ENCODE data around the gene DCTD. TPM values are rescaled to one million over a fixed set of nuclear protein-coding genes. Genes with fewer than 3 reads are reported as not detected.

DCTD gene
- total and polyA plus RNA-seq, 2 of the 13 experiments (the other 11 are each of a cell fraction or from before 2014, with no cell fraction given) = 85.1 to 95.3 TPM

GRCh38 chr4:182885738-182886077 is 31.5 kb downstream of the DCTD start:
- peaks cover 23% of the 10 kb centered on the region for H3K4me1 ChIP-seq (ENCODE audit: insufficient read depth, low read length)
- WGBS (ENCODE audit: low lambda C conversion rate) = 98% methylated on average over 3 of the region's 3 CpGs
- no peaks in the 10 kb centered on the region for H3K27me3 ChIP-seq (ENCODE audit: control insufficient read depth in 1 of 2, insufficient read depth in 2 of 2, low read length in 2 of 2)
- no peak overlapping the region for H3K27ac ChIP-seq (ENCODE audit: extremely low read length, insufficient read depth, low read length)
- in situ Hi-C loops (cut with HindIII; ENCODE audit: extremely low pct_ligation_motif_present, low pct_unique_long_range_greater_than_20kb) = no loop called here
- POLR2A ChIA-PET = no interaction called here
- TF ChIP-seq, protein P1, sequence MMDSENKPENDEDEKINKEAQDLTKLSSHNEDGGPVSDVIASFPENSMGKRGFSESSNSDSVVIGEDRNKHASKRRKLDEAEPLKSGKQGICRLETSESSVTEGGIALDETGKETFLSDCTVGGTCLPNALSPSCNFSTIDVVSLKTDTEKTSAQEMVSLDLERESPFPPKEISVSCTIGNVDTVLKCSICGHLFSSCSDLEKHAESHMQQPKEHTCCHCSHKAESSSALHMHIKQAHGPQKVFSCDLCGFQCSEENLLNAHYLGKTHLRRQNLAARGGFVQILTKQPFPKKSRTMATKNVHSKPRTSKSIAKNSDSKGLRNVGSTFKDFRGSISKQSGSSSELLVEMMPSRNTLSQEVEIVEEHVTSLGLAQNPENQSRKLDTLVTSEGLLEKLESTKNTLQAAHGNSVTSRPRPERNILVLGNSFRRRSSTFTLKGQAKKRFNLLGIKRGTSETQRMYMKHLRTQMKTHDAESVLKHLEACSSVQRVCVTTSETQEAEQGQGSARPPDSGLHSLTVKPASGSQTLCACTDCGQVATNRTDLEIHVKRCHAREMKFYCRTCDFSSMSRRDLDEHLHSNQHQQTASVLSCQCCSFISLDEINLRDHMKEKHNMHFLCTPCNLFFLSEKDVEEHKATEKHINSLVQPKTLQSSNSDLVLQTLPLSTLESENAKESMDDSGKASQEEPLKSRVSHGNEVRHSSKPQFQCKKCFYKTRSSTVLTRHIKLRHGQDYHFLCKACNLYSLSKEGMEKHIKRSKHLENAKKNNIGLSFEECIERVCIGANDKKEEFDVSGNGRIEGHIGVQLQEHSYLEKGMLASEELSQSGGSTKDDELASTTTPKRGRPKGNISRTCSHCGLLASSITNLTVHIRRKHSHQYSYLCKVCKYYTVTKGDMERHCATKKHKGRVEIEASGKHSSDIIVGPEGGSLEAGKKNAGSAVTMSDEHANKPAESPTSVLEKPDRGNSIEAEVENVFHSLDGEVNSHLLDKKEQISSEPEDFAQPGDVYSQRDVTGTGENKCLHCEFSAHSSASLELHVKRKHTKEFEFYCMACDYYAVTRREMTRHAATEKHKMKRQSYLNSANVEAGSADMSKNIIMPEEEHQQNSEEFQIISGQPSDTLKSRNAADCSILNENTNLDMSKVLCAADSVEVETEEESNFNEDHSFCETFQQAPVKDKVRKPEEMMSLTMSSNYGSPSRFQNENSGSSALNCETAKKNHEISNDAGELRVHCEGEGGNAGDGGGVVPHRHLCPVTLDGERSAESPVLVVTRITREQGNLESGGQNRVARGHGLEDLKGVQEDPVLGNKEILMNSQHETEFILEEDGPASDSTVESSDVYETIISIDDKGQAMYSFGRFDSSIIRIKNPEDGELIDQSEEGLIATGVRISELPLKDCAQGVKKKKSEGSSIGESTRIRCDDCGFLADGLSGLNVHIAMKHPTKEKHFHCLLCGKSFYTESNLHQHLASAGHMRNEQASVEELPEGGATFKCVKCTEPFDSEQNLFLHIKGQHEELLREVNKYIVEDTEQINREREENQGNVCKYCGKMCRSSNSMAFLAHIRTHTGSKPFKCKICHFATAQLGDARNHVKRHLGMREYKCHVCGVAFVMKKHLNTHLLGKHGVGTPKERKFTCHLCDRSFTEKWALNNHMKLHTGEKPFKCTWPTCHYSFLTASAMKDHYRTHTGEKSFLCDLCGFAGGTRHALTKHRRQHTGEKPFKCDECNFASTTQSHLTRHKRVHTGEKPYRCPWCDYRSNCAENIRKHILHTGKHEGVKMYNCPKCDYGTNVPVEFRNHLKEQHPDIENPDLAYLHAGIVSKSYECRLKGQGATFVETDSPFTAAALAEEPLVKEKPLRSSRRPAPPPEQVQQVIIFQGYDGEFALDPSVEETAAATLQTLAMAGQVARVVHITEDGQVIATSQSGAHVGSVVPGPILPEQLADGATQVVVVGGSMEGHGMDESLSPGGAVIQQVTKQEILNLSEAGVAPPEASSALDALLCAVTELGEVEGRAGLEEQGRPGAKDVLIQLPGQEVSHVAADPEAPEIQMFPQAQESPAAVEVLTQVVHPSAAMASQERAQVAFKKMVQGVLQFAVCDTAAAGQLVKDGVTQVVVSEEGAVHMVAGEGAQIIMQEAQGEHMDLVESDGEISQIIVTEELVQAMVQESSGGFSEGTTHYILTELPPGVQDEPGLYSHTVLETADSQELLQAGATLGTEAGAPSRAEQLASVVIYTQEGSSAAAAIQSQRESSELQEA (CRISPR knock-in tag; IDR thresholded peaks at IDR 0.05; ENCODE audit: not compliant biosample characterization) = no peak
- TF ChIP-seq, protein P2, sequence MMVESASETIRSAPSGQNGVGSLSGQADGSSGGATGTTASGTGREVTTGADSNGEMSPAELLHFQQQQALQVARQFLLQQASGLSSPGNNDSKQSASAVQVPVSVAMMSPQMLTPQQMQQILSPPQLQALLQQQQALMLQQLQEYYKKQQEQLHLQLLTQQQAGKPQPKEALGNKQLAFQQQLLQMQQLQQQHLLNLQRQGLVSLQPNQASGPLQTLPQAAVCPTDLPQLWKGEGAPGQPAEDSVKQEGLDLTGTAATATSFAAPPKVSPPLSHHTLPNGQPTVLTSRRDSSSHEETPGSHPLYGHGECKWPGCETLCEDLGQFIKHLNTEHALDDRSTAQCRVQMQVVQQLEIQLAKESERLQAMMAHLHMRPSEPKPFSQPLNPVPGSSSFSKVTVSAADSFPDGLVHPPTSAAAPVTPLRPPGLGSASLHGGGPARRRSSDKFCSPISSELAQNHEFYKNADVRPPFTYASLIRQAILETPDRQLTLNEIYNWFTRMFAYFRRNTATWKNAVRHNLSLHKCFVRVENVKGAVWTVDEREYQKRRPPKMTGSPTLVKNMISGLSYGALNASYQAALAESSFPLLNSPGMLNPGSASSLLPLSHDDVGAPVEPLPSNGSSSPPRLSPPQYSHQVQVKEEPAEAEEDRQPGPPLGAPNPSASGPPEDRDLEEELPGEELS (CRISPR knock-in tag; IDR thresholded peaks at IDR 0.05) = no peak
- TF ChIP-seq SETDB1 (CRISPR knock-in tag; IDR thresholded peaks at IDR 0.05; ENCODE audit: borderline replicate concordance) (no peak), U2AF1 (optimal IDR thresholded peaks at IDR 0.05; ENCODE audit: low read depth, low read length) (no peak), SOX13 (IDR thresholded peaks at IDR 0.05) (no peak), SOX13 (CRISPR knock-in tag; conservative IDR thresholded peaks at IDR 0.05 in 1 of 2, IDR thresholded peaks at IDR 0.05 in 1 of 2) (no peak), ATF7-NPFF (CRISPR knock-in tag; IDR thresholded peaks at IDR 0.05; ENCODE audit: low read depth) (no peak), ZFY (CRISPR knock-in tag; IDR thresholded peaks at IDR 0.05) (no peak), NFYC (CRISPR knock-in tag; IDR thresholded peaks at IDR 0.05) (no peak), CREM (IDR thresholded peaks at IDR 0.05) (no peak), CREM (CRISPR knock-in tag; IDR thresholded peaks at IDR 0.05) (no peak), PCBP2 (optimal IDR thresholded peaks at IDR 0.05; ENCODE audit: low read depth, low read length, poor library complexity, severe bottlenecking) (no peak), ARNT2 (CRISPR knock-in tag; IDR thresholded peaks at IDR 0.05; ENCODE audit: low read depth) (no peak)
- FAIRE-seq (no peak), ATAC-seq (no peak), DNase-seq (ENCODE audit: low spot score) (no peak)
- H3K9ac ChIP-seq (ENCODE audit: insufficient read depth, low read depth, low read length) = no peak overlapping the region
- BruUV-seq (replicated peaks) = no TSS peak
- H3K4me2 ChIP-seq (ENCODE audit: low read depth, low read length) = no peak overlapping the region
- no peaks in the 10 kb centered on the region for H4K20me1 ChIP-seq (ENCODE audit: insufficient read depth, low read length)
- no peak overlapping the region for H3K4me3 ChIP-seq (replicated peaks in 1 of 3; ENCODE audit: insufficient read depth in 1 of 3, low read depth in 2 of 3, low read length in 3 of 3)
- H3K79me2 ChIP-seq (ENCODE audit: insufficient read depth, low read length) = no peaks in the 10 kb centered on the region
- intact Hi-C loops (cut with micrococcal nuclease; ENCODE audit: unreplicated experiment) = no loop called here
- H2AFZ ChIP-seq (ENCODE audit: low read length) = no peak overlapping the region
- CTCF ChIA-PET (ENCODE audit: low intra/inter-chr PET ratio, low total read pairs) = no interaction called here
- peaks cover 23% of the 10 kb centered on the region for H3K9me3 ChIP-seq (ENCODE audit: low read length)
- peaks cover 11 to 57% of the 10 kb centered on the region in 2 experiments for H3K36me3 ChIP-seq (replicated peaks in 1 of 2; ENCODE audit: control insufficient read depth in 1 of 2, insufficient read depth in 2 of 2, low read length in 2 of 2)

Data from HepG2 (cell line).